ENCODE data around the gene HSD17B14. TPM values are rescaled to one million over a fixed set of nuclear protein-coding genes. Genes with fewer than 3 reads are reported as not detected.

HSD17B14 gene
- total and polyA plus RNA-seq, 2 of the 8 experiments (the other 6 are each of a cell fraction or from before 2014, with no cell fraction given): 8.4 to 25.5 TPM

- ChIA-PET CTCF (ENCODE audit: partially characterized antibody) (interaction anchor here (0.5 to 17.5 kb wide), 6 partner anchors 9 to 1198 kb away, joined by 5 to 285 read pairs (median 37); partner anchors contain the start of genes BCAT2 and HSD17B14), POLR2A (ENCODE audit: partially characterized antibody) (interaction anchor here (0.6 to 2.8 kb wide), 5 partner anchors 10 to 47 kb away, joined by 3 to 11 read pairs (median 3); partner anchors contain the start of gene HSD17B14)
- Histone ChIP-seq H3K9ac (replicated peaks in 1 of 4; ENCODE audit: extremely low read depth in 1 of 4, low read depth in 3 of 4, low read length in 3 of 4) (no peak overlapping the region), H3K23me2 (ENCODE audit: low read depth, low read length) (no peaks in the 10 kb centered on the region), H2BK5ac (ENCODE audit: low read depth, low read length) (no peak overlapping the region), H4K5ac (ENCODE audit: insufficient read length, low read depth, low read length) (no peak overlapping the region), H3K79me1 (ENCODE audit: low read depth, low read length) (no peaks in the 10 kb centered on the region), H3K9me3 (ENCODE audit: insufficient read depth in 2 of 2, low read depth in 1 of 2, low read length in 1 of 2) (no peaks in the 10 kb centered on the region), H3K23ac (ENCODE audit: insufficient read length) (no peak overlapping the region), H3K4ac (replicated peaks; ENCODE audit: insufficient read length, low read depth, low read length) (no peak overlapping the region), H4K8ac (ENCODE audit: extremely low read depth, insufficient read depth, low read length) (no peak overlapping the region), H2BK12ac (ENCODE audit: low read depth, low read length) (no peak overlapping the region), H2BK15ac (ENCODE audit: low read length) (no peak overlapping the region), H3K56ac (replicated peaks; ENCODE audit: insufficient read length, low read depth, low read length) (no peak overlapping the region), H4K20me1 (replicated peaks in 1 of 2; ENCODE audit: control insufficient read depth in 1 of 2, insufficient read depth in 2 of 2, low read length in 2 of 2) (no peaks in the 10 kb centered on the region), H3K18ac (ENCODE audit: extremely low read depth, low read length) (no peak overlapping the region), H3K27me3 (replicated peaks in 1 of 4; ENCODE audit: control insufficient read depth in 3 of 4, extremely low read depth in 1 of 4, insufficient read depth in 3 of 4, low read length in 3 of 4) (no peaks in the 10 kb centered on the region), H3K4me1 (replicated peaks in 1 of 4; ENCODE audit: control insufficient read depth in 3 of 4, insufficient read depth in 4 of 4, low read length in 3 of 4) (peaks cover 0 to 16% (median 10%) of the 10 kb centered on the region in 4 experiments; a peak in 6 of 7 replicates), H3K36me3 (ENCODE audit: control insufficient read depth in 2 of 4, insufficient read depth in 4 of 4, low read length in 3 of 4) (no peaks in the 10 kb centered on the region), H3K27ac (ENCODE audit: low read depth, low read length) (no peak overlapping the region), H2AFZ (ENCODE audit: low read length) (no peak overlapping the region), H3K4me3 (ENCODE audit: extremely low read depth in 1 of 4, insufficient read depth in 2 of 4, low read depth in 3 of 4, low read length in 4 of 4) (no peak overlapping the region), H3K4me2 (ENCODE audit: insufficient read depth in 1 of 2, low read depth in 2 of 2, low read length in 2 of 2) (no peak overlapping the region), H2BK120ac (replicated peaks; ENCODE audit: low read depth, low read length) (no peak overlapping the region), H2AK5ac (ENCODE audit: low read depth, low read length) (no peak overlapping the region), H2BK20ac (ENCODE audit: low read length) (no peak overlapping the region), H3K79me2 (ENCODE audit: control insufficient read depth in 1 of 2, insufficient read depth in 2 of 2, low read length in 2 of 2) (no peaks in the 10 kb centered on the region), H4K91ac (replicated peaks; ENCODE audit: insufficient read length, low read length) (no peak overlapping the region), H3K14ac (ENCODE audit: insufficient read length) (no peak overlapping the region)
- FAIRE-seq (no peak), DNase-seq (ENCODE audit: low read depth in 1 of 2, low spot score in 2 of 2) (no peak)
- 86% methylated on average over 7 of the region's 7 CpGs; no CpG with 5 or more reads in 1 of the 2 experiments for WGBS, 2 experiments (ENCODE audit: extremely low coverage in 1 of 2, insufficient coverage in 1 of 2, insufficient read length in 1 of 2, insufficient replicate concordance in 2 of 2, low coverage in 1 of 2, low lambda C conversion rate in 2 of 2, missing lambda C conversion rate in 1 of 2)
- no peak for TF ChIP-seq KDM4A (IDR thresholded peaks at IDR 0.05; ENCODE audit: low read depth, low read length, severe bottlenecking)
- TF ChIP-seq SAP30 (IDR thresholded peaks at IDR 0.05; ENCODE audit: insufficient read depth, insufficient replicate concordance, low read length): no peak
- TF ChIP-seq SUZ12 (IDR thresholded peaks at IDR 0.05; ENCODE audit: low read length): no peak
- TF ChIP-seq CTBP2 (IDR thresholded peaks at IDR 0.05; ENCODE audit: borderline replicate concordance, insufficient read depth, insufficient read length, low read length): no peak
- no peak for TF ChIP-seq KDM5A (IDR thresholded peaks at IDR 0.05; ENCODE audit: low read length)
- no peak for TF ChIP-seq HDAC2 (IDR thresholded peaks at IDR 0.05; ENCODE audit: borderline replicate concordance in 1 of 2, low read depth in 2 of 2, low read length in 2 of 2)
- no peak for TF ChIP-seq JUN (IDR thresholded peaks at IDR 0.05; ENCODE audit: low read depth, low read length)
- TF ChIP-seq CTCF (IDR thresholded peaks at IDR 0.05; ENCODE audit: control extremely low read depth in 1 of 3, insufficient read depth in 1 of 3, low read depth in 1 of 3, low read length in 3 of 3): no peak
Observed at GRCh38 chr19:48797103-48797502, 39.2 kb downstream of the HSD17B14 start.

Measured in H1 (cell line).